ENCODE measurements around the gene ISG20.

The ISG20 gene

GRCh38 chr15:88700716-88701115 is 61.9 kb downstream of the ISG20 start:
- H3K27ac ChIP-seq: no peak overlapping the region
- no peak overlapping the region for H3K4me2 ChIP-seq (ENCODE audit: low read length)
- no peaks in the 10 kb centered on the region for H3K27me3 ChIP-seq (ENCODE audit: control insufficient read depth, insufficient read depth, low read length)
- H3K79me2 ChIP-seq: no peaks in the 10 kb centered on the region
- TF ChIP-seq CTCF (IDR thresholded peaks at IDR 0.05): no peak
- H3K9ac ChIP-seq: no peak overlapping the region
- no peak overlapping the region for H3K4me3 ChIP-seq (ENCODE audit: low read depth, low read length)
- no peaks in the 10 kb centered on the region for H3K4me1 ChIP-seq
- no peaks in the 10 kb centered on the region for H3K36me3 ChIP-seq (ENCODE audit: control insufficient read depth, insufficient read depth, low read length)
- no peaks in the 10 kb centered on the region for H3K9me3 ChIP-seq (ENCODE audit: control insufficient read depth, low read length)
- no peak overlapping the region for H2AFZ ChIP-seq

GRCh38 chr15:88701561-88702095 is 62.8 kb downstream of the ISG20 start:
- H3K4me1 ChIP-seq: no peaks in the 10 kb centered on the region
- H3K9me3 ChIP-seq (ENCODE audit: control insufficient read depth, low read length): no peaks in the 10 kb centered on the region
- no peak overlapping the region for H3K4me2 ChIP-seq (ENCODE audit: low read length)
- no peak overlapping the region for H2AFZ ChIP-seq
- H3K79me2 ChIP-seq: no peaks in the 10 kb centered on the region
- H3K36me3 ChIP-seq (ENCODE audit: control insufficient read depth, insufficient read depth, low read length): no peaks in the 10 kb centered on the region
- no peak overlapping the region for H3K9ac ChIP-seq
- H3K27ac ChIP-seq: no peak overlapping the region
- H3K4me3 ChIP-seq (ENCODE audit: low read depth, low read length): no peak overlapping the region
- no peaks in the 10 kb centered on the region for H3K27me3 ChIP-seq (ENCODE audit: control insufficient read depth, insufficient read depth, low read length)
- no peak for TF ChIP-seq CTCF (IDR thresholded peaks at IDR 0.05)

GRCh38 chr15:88702983-88703382 is 64.2 kb downstream of the ISG20 start:
- H3K9me3 ChIP-seq (ENCODE audit: control insufficient read depth, low read length): no peaks in the 10 kb centered on the region
- H3K4me3 ChIP-seq (ENCODE audit: low read depth, low read length): no peak overlapping the region
- H3K9ac ChIP-seq: no peak overlapping the region
- no peak for TF ChIP-seq CTCF (IDR thresholded peaks at IDR 0.05)
- no peaks in the 10 kb centered on the region for H3K36me3 ChIP-seq (ENCODE audit: control insufficient read depth, insufficient read depth, low read length)
- H3K27ac ChIP-seq: no peak overlapping the region
- H3K4me2 ChIP-seq (ENCODE audit: low read length): no peak overlapping the region
- no peaks in the 10 kb centered on the region for H3K79me2 ChIP-seq
- no peaks in the 10 kb centered on the region for H3K4me1 ChIP-seq
- H3K27me3 ChIP-seq (ENCODE audit: control insufficient read depth, insufficient read depth, low read length): no peaks in the 10 kb centered on the region
- no peak overlapping the region for H2AFZ ChIP-seq

- Histone ChIP-seq H2AFZ (no peak overlapping the region), H3K36me3 (ENCODE audit: control insufficient read depth, insufficient read depth, low read length) (no peaks in the 10 kb centered on the region), H3K9ac (no peak overlapping the region), H3K9me3 (ENCODE audit: control insufficient read depth, low read length) (no peaks in the 10 kb centered on the region), H3K79me2 (no peaks in the 10 kb centered on the region), H3K27ac (no peak overlapping the region), H3K27me3 (ENCODE audit: control insufficient read depth, insufficient read depth, low read length) (no peaks in the 10 kb centered on the region), H3K4me2 (ENCODE audit: low read length) (no peak overlapping the region), H3K4me1 (no peaks in the 10 kb centered on the region), H3K4me3 (ENCODE audit: low read depth, low read length) (no peak overlapping the region)
- no peak for TF ChIP-seq CTCF (IDR thresholded peaks at IDR 0.05)
Observed at GRCh38 chr15:88703533-88703932, 64.7 kb downstream of the ISG20 start.
